Ishikawa (cell line): ENCODE results near the gene SOS2.

ENCODE experiments used
- CEBPB ChIP-seq: IDR thresholded peaks from 2 replicates; pipeline ENCODE4 v1.6.1; 2012
- EGR1 ChIP-seq: IDR thresholded peaks from 2 replicates; pipeline ENCODE4 v1.6.1; 2012
- EP300 ChIP-seq: IDR thresholded peaks from 2 replicates; pipeline ENCODE4 v1.6.1; 2012; ENCODE audit warnings: borderline replicate concordance
- FOXM1 ChIP-seq: IDR thresholded peaks from 2 replicates; pipeline ENCODE4 v1.6.1; 2012; ENCODE audit warnings: low read depth, borderline replicate concordance
- NFIC ChIP-seq: IDR thresholded peaks from 2 replicates; pipeline ENCODE4 v1.6.1; 2012
- RAD21 ChIP-seq: IDR thresholded peaks from 2 replicates; pipeline ENCODE4 v1.6.1; 2012; ENCODE audit warnings: low read depth
- REST ChIP-seq: IDR thresholded peaks from 2 replicates; pipeline ENCODE4 v1.6.1; 2012; ENCODE audit warnings: low read depth, mild to moderate bottlenecking
- TAF1 ChIP-seq: IDR thresholded peaks from 2 replicates; pipeline ENCODE4 v1.6.1; 2012; ENCODE audit warnings: low read depth, mild to moderate bottlenecking
- TEAD4 ChIP-seq: IDR thresholded peaks from 2 replicates; pipeline ENCODE4 v1.6.1; 2012
- YY1 ChIP-seq: IDR thresholded peaks from 2 replicates; pipeline ENCODE4 v1.6.1; 2012; ENCODE audit warnings: low read depth
- ZBTB7A ChIP-seq: IDR thresholded peaks from 2 replicates; pipeline ENCODE4 v1.6.1; 2012; ENCODE audit warnings: low read depth

- TF ChIP-seq EGR1 (no peak), ZBTB7A (no peak), REST (no peak), TAF1 (no peak), NFIC (no peak), YY1 (no peak), EP300 (no peak), FOXM1 (no peak), CEBPB (no peak), RAD21 (no peak), TEAD4 (no peak)
Measured at GRCh38 chr14:50215416-50215815, 16.0 kb downstream of the SOS2 start.
